ENCODE measurements around the gene CEP128.

CEP128 gene

GRCh38 chr14:80762641-80763228 is 178.8 kb downstream of the CEP128 start:
- H3K4me3 ChIP-seq (ENCODE audit: control insufficient read depth, low read depth, low read length), result no peak overlapping the region
- TF ChIP-seq CTCF (IDR thresholded peaks at IDR 0.05; ENCODE audit: control insufficient read depth, insufficient read depth, low read depth, low read length, missing control alignments), result no peak
- no peak for DNase-seq (ENCODE audit: low read depth)

- no peak for TF ChIP-seq CTCF (IDR thresholded peaks at IDR 0.05; ENCODE audit: control insufficient read depth, insufficient read depth, low read depth, low read length, missing control alignments)
- no peak overlapping the region for H3K4me3 ChIP-seq (ENCODE audit: control insufficient read depth, low read depth, low read length)
- no peak for DNase-seq (ENCODE audit: low read depth)
Observed at GRCh38 chr14:80754696-80755095, 186.8 kb downstream of the CEP128 start.

GRCh38 chr14:80751285-80751684 is 190.3 kb downstream of the CEP128 start:
- no peak overlapping the region for H3K4me3 ChIP-seq (ENCODE audit: control insufficient read depth, low read depth, low read length)
- no peak for TF ChIP-seq CTCF (IDR thresholded peaks at IDR 0.05; ENCODE audit: control insufficient read depth, insufficient read depth, low read depth, low read length, missing control alignments)
- DNase-seq (ENCODE audit: low read depth), result no peak

GRCh38 chr14:80726211-80726610 is 215.3 kb downstream of the CEP128 start:
- DNase-seq (ENCODE audit: low read depth), result no peak
- no peak for TF ChIP-seq CTCF (IDR thresholded peaks at IDR 0.05; ENCODE audit: control insufficient read depth, insufficient read depth, low read depth, low read length, missing control alignments)
- no peak overlapping the region for H3K4me3 ChIP-seq (ENCODE audit: control insufficient read depth, low read depth, low read length)

GRCh38 chr14:80718940-80719339 is 222.6 kb downstream of the CEP128 start:
- DNase-seq (ENCODE audit: low read depth), result no peak
- no peak overlapping the region for H3K4me3 ChIP-seq (ENCODE audit: control insufficient read depth, low read depth, low read length)
- TF ChIP-seq CTCF (IDR thresholded peaks at IDR 0.05; ENCODE audit: control insufficient read depth, insufficient read depth, low read depth, low read length, missing control alignments), result no peak

- H3K4me3 ChIP-seq (ENCODE audit: control insufficient read depth, low read depth, low read length), result no peak overlapping the region
- no peak for DNase-seq (ENCODE audit: low read depth)
Observed at GRCh38 chr14:80714474-80714873, 227.1 kb downstream of the CEP128 start.

More at GRCh38 chr14:80714474-80714873, 227.1 kb downstream of the CEP128 start:
- TF ChIP-seq CTCF (IDR thresholded peaks at IDR 0.05; ENCODE audit: control insufficient read depth, insufficient read depth, low read depth, low read length, missing control alignments), result no peak
